Measurements from ENCODE around the gene TRIML2.
"Not testable (repeated sequence)": the region's sequence is repeated elsewhere in the genome, so short reads cannot be mapped to it uniquely, and the experiment has no call there.

The TRIML2 gene

DNA sequence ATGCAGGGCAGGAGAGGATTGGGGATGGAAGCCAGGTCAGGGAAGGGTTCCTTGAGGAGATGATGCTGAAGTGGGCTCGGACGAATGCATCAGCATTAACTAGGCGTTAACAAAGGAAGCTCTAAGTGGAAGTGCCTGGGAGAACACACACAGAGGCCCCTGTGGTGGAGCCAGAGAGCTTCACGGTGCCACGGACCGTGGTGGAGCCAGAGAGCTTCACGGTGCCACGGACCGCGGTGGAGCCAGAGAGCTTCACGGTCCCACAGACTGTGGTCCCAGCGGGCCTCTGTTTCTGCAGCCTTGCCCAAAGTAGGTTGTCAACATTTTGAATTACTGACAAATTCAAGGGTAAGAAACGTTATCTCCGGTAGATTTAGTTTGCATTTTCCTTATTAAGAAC is 48.3 kb downstream of the TRIML2 start:
- TF ChIP-seq, protein P1, sequence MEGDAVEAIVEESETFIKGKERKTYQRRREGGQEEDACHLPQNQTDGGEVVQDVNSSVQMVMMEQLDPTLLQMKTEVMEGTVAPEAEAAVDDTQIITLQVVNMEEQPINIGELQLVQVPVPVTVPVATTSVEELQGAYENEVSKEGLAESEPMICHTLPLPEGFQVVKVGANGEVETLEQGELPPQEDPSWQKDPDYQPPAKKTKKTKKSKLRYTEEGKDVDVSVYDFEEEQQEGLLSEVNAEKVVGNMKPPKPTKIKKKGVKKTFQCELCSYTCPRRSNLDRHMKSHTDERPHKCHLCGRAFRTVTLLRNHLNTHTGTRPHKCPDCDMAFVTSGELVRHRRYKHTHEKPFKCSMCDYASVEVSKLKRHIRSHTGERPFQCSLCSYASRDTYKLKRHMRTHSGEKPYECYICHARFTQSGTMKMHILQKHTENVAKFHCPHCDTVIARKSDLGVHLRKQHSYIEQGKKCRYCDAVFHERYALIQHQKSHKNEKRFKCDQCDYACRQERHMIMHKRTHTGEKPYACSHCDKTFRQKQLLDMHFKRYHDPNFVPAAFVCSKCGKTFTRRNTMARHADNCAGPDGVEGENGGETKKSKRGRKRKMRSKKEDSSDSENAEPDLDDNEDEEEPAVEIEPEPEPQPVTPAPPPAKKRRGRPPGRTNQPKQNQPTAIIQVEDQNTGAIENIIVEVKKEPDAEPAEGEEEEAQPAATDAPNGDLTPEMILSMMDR (IDR thresholded peaks at IDR 0.05; ENCODE audit: insufficient read depth, low read length, poor library complexity, severe bottlenecking): no peak
- H3K4me3 ChIP-seq (replicated peaks; ENCODE audit: low read depth, low read length): no peak overlapping the region
- no peaks in the 10 kb centered on the region for H3K36me3 ChIP-seq (ENCODE audit: control insufficient read depth, insufficient read depth, low read length)
- no peaks in the 10 kb centered on the region for H3K27me3 ChIP-seq (replicated peaks; ENCODE audit: control insufficient read depth, insufficient read depth, low read length)
- no peak for DNase-seq (ENCODE audit: extremely low read depth, insufficient read length)

DNA sequence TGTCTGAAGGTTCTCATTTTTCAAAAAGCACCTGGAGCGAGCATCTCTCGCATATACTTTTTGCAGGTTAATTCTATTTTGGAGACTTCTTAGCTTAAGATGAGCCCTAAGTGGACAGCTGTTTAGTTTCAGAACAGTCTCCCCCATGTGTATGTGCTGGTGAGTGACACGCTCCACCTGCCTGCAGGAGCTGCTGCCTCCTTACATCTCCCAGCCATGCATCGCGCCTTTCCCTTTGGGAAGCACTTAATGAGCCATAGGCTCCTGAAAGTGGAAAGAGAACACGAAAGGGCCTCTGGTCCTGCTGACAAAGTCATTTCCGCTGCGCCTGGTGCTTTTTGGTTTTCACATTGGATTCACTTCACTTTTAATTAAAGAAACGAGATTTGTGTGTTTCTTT is 56.1 kb downstream of the TRIML2 start:
- H3K36me3 ChIP-seq (ENCODE audit: control insufficient read depth, insufficient read depth, low read length): no peaks in the 10 kb centered on the region
- TF ChIP-seq, protein P1 (IDR thresholded peaks at IDR 0.05; ENCODE audit: insufficient read depth, low read length, poor library complexity, severe bottlenecking): no peak
- DNase-seq (ENCODE audit: extremely low read depth, insufficient read length): no peak
- H3K4me3 ChIP-seq (replicated peaks; ENCODE audit: low read depth, low read length): no peak overlapping the region
- no peaks in the 10 kb centered on the region for H3K27me3 ChIP-seq (replicated peaks; ENCODE audit: control insufficient read depth, insufficient read depth, low read length)

DNA sequence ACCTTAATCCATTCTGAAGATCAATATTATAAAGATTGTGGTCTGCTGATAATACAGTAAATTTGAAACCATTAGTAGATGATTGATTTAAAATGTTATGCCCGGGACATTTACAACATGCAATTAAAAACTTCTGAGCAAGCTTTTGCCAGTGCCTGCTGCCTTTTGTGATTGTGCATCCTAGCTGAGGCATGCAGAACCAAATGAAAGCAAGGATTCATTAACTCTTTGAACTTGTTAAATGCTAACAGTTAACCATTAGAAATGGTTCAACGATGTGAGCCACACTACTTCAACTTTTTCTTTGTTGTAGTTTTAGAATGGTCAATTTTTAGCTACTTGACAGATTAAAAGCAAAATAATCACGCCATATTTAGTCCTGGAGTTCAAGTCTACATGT is 62.7 kb downstream of the TRIML2 start:
- TF ChIP-seq, protein P1 (IDR thresholded peaks at IDR 0.05; ENCODE audit: insufficient read depth, low read length, poor library complexity, severe bottlenecking): no peak
- Histone ChIP-seq H3K36me3 (ENCODE audit: control insufficient read depth, insufficient read depth, low read length) (no peaks in the 10 kb centered on the region), H3K27me3 (replicated peaks; ENCODE audit: control insufficient read depth, insufficient read depth, low read length) (no peaks in the 10 kb centered on the region), H3K4me3 (replicated peaks; ENCODE audit: low read depth, low read length) (no peak overlapping the region)
- no peak for DNase-seq (ENCODE audit: extremely low read depth, insufficient read length)

DNA sequence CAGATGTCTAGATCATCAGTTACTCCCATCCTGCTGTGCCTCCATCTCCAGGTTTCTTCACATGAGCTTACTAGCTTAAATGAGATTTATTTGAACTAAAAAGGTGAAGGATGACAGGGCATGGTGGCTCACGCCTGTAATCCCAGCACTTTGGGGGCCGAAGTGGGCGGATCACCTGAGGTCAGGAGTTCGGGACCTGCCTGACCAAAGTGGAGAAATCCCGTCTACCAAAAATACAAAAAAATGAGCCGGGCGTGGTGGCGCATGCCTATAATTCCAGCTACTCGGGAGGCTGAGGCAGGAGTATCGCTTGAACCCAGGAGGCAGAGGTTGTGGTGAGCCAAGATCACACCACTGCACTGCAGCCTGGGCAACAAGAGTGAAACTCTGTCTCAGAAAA is 63.9 kb downstream of the TRIML2 start:
- not testable (repeated sequence) for H3K27me3 ChIP-seq (replicated peaks; ENCODE audit: control insufficient read depth, insufficient read depth, low read length); DNase-seq (ENCODE audit: extremely low read depth, insufficient read length); H3K36me3 ChIP-seq (ENCODE audit: control insufficient read depth, insufficient read depth, low read length); H3K4me3 ChIP-seq (replicated peaks; ENCODE audit: low read depth, low read length)

DNA sequence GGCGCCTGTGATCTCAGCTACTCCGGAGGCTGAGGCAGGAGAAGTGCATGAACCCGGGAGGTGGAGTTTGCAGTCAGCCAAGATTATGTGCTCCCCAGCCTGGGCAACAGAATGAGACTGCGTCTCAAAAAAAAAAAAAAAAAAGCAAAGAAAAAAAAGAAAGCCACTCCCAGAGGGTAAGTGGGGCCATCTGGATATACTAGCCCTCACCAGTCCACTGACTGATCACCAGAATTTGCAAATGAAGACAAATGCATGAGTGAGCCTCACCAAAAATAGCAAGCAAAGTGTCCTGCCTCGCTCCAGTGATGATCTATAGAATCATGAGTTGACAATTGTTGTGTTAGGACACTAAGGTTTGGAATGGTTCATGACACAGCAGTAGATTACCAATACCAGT is 66.2 kb downstream of the TRIML2 start:
- TF ChIP-seq, protein P1 (IDR thresholded peaks at IDR 0.05; ENCODE audit: insufficient read depth, low read length, poor library complexity, severe bottlenecking): no peak
- H3K4me3 ChIP-seq (replicated peaks; ENCODE audit: low read depth, low read length): no peak overlapping the region
- no peaks in the 10 kb centered on the region for H3K36me3 ChIP-seq (ENCODE audit: control insufficient read depth, insufficient read depth, low read length)
- no peak for DNase-seq (ENCODE audit: extremely low read depth, insufficient read length)
- no peaks in the 10 kb centered on the region for H3K27me3 ChIP-seq (replicated peaks; ENCODE audit: control insufficient read depth, insufficient read depth, low read length)

DNA sequence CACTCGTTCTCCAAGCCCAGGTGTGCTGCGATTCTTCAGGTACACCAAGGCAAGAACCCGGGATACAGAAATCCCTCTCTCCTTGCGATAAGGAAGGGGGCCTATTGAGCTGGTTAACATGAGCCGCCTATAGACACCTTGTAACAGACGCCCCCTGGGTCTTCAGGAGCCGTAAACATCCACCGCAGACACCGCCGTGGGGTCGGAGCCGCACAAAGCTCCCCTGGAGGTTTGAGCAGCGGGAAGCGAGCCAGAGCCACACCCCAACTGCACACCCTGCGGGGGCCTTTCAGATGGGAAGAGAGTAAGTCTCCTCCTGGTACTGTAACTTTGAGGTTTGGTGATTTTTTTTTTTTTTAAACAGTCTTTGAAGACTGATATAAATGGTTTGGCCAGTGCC is 67.2 kb downstream of the TRIML2 start:
- TF ChIP-seq, protein P1 (IDR thresholded peaks at IDR 0.05; ENCODE audit: insufficient read depth, low read length, poor library complexity, severe bottlenecking): no peak

More for the DNA sequence above, 67.2 kb downstream of the TRIML2 start:
- Histone ChIP-seq H3K36me3 (ENCODE audit: control insufficient read depth, insufficient read depth, low read length) (no peaks in the 10 kb centered on the region), H3K4me3 (replicated peaks; ENCODE audit: low read depth, low read length) (no peak overlapping the region), H3K27me3 (replicated peaks; ENCODE audit: control insufficient read depth, insufficient read depth, low read length) (no peaks in the 10 kb centered on the region)
- DNase-seq (ENCODE audit: extremely low read depth, insufficient read length): no peak

All from GM06990 (cell line).